SK-N-SH treated with all-trans-retinoic acid at 6 μM for 48 hours (cell line): ENCODE data around the gene CTIF.

ENCODE experiments used
- ARNTL ChIP-seq: fragments of 450-650 bp; formaldehyde crosslinking; IDR thresholded peaks from 2 replicates; pipeline ENCODE4 v1.5.0; 2020; ENCODE audit warnings: low read depth, mild to moderate bottlenecking, moderate library complexity, borderline replicate concordance
- GLIS3 ChIP-seq: fragments of 250-450 bp; sonication (Bioruptor Pico); IDR thresholded peaks from 2 replicates; pipeline ENCODE4 v1.5.0; 2020; ENCODE audit warnings: mild to moderate bottlenecking, moderate library complexity
- PPARA ChIP-seq: fragments of 250-450 bp; sonication (Bioruptor Pico); IDR thresholded peaks from 2 replicates; pipeline ENCODE4 v1.5.0; 2020; ENCODE audit warnings: mild to moderate bottlenecking, borderline replicate concordance
- ZNF565 ChIP-seq: fragments of 450-650 bp; formaldehyde crosslinking; conservative IDR thresholded peaks from 2 replicates; pipeline ENCODE4 v1.5.0; 2020; ENCODE audit warnings: low read depth, mild to moderate bottlenecking, moderate library complexity

DNA sequence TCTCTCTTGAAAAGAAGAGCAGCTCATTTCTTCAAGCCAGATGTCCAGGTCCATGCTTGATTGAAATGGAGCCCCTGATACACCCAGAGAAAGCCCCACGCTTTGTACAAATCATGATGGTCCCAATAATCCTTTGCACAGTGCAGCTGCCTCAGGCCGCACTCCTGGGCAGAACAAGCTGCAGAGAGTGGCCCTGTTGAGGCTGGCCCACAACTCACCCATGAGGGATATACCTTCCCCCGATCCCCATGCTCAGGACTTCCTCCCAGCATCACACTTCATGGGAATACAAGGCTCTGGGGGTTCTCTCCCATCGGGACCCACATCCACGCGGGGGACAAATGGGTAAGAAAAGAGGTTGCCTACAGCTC is 181.8 kb downstream of the CTIF start:
- no peak for TF ChIP-seq ARNTL (CRISPR knock-in tag)
- no peak for TF ChIP-seq ZNF565 (CRISPR knock-in tag)
- TF ChIP-seq PPARA = no peak
- no peak for TF ChIP-seq GLIS3
